Kidney epithelial cell (primary cell): ENCODE measurements around the gene FAM184B. TPM values are rescaled to one million over a fixed set of nuclear protein-coding genes. Genes with fewer than 3 reads are reported as not detected.

Experiments used
- DNase-seq: peaks from one replicate; pipeline ENCODE4 v3.0.0-alpha.2; 2010; ENCODE audit warnings: low read depth
- H3K27me3 ChIP-seq: 2 replicates; pipeline ENCODE4 v1.6.0; 2011; ENCODE audit warnings: low read length; ENCODE audit not compliant: control insufficient read depth, insufficient read depth
- H3K36me3 ChIP-seq: 2 replicates; pipeline ENCODE4 v1.5.1; 2011; ENCODE audit warnings: low read length; ENCODE audit not compliant: control insufficient read depth, insufficient read depth
- H3K4me3 ChIP-seq: 2 replicates; pipeline ENCODE4 v1.5.1; 2011; ENCODE audit warnings: low read depth, mild to moderate bottlenecking, control low read depth, low read length
- CTCF ChIP-seq: IDR thresholded peaks from 2 replicates; pipeline ENCODE4 v1.5.1; 2011; ENCODE audit warnings: mild to moderate bottlenecking, moderate library complexity, low read length, control low read depth, inconsistent platforms; ENCODE audit not compliant: insufficient read depth, poor library complexity, severe bottlenecking
- total RNA-seq: library from RNA; depleted of rRNA; stranded (reverse); fragments of >200 nt; gene quantifications from 2 replicates; pipeline ENCODE4 v1.2.3, GENCODE V29; 2015

Gene FAM184B
- total RNA-seq, 1 donor from 2014 or later: under 0.01 TPM

DNA sequence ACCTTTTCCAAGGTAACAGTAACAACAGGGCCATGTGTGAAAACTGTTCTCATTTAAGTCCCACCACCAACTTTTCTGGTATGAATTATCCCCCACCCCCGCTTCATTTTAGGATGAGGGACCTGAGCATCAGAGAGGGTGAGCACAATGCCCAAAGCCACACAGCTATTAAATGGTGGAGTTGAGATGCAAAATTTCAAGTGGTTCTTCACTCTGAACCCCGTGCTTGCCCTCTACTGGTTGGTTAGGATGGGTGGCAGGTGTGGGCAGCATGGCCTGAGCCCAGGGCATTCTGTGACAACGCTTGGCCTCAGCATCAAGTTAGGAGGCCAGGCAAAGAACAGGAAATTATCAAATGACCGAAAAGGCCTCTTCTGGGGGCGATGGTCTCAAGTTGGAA is 133.5 kb downstream of the FAM184B start:
- DNase-seq: no peak
- Histone ChIP-seq H3K36me3 (no peaks in the 10 kb centered on the region), H3K27me3 (no peaks in the 10 kb centered on the region), H3K4me3 (no peak overlapping the region)
- TF ChIP-seq CTCF: peak; percentile 5

GRCh38 chr4:17647176-17647806 is 134.1 kb downstream of the FAM184B start:
- no peak for DNase-seq
- H3K36me3 ChIP-seq: no peaks in the 10 kb centered on the region
- TF ChIP-seq CTCF: no peak
- no peak overlapping the region for H3K4me3 ChIP-seq
- no peaks in the 10 kb centered on the region for H3K27me3 ChIP-seq

DNA sequence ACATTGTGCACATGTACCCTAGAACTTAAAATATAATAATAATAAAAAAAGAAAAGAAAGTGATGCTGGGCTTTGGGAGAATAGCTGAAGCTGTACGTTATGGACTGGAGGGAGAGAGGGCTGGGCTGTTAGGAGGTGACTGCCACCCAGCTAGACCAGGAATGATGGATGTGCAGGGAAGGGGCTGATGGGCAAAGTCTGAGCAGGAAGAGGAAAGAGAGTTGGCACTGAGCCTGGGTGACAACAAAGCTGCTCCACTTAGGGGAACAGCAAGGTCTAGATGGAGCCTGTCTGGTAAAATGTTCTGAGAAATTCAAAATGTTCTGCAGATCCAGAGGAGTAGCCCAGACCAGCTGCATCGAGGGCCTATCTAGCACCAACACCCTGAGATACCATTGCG is 134.7 kb downstream of the FAM184B start:
- Histone ChIP-seq H3K27me3 (no peaks in the 10 kb centered on the region), H3K36me3 (no peaks in the 10 kb centered on the region), H3K4me3 (no peak overlapping the region)
- TF ChIP-seq CTCF: no peak
- no peak for DNase-seq

- DNase-seq: no peak
- no peak overlapping the region for H3K4me3 ChIP-seq
- no peaks in the 10 kb centered on the region for H3K36me3 ChIP-seq
- TF ChIP-seq CTCF: no peak
- no peaks in the 10 kb centered on the region for H3K27me3 ChIP-seq
Observed at GRCh38 chr4:17642398-17642783, 139.0 kb downstream of the FAM184B start.

GRCh38 chr4:17639136-17639535 is 142.3 kb downstream of the FAM184B start:
- Histone ChIP-seq H3K4me3 (no peak overlapping the region), H3K27me3 (no peaks in the 10 kb centered on the region), H3K36me3 (no peaks in the 10 kb centered on the region)
- TF ChIP-seq CTCF: no peak
- no peak for DNase-seq
